Pons (tissue), 1 donor: ENCODE results near the gene USP6NL.

Experiments used
- DNase-seq: peaks from one replicate; pipeline ENCODE4 v3.0.0-alpha.2; 2016; ENCODE audit warnings: low spot score

Gene USP6NL

DNA sequence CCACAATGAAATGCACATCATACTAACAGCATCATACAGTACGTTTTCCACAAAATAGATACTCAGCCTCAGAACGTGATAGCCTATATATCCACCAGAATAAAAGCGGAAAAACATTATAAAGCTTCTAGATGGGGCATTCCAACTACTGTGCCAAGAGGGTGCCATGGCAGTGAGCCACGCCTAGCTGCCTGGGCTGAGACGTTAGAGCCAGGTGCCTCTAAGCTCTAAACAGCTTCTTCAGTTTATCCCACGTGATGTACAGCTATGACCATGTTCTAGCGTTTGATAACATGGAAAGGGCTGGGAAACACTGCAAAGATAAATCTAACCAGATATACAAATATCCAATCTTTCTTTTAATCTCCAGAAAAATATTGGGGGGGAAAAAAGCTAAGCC, 17.8 kb downstream of the USP6NL start:
- DNase-seq = no peak

- DNase-seq = no peak
These were observed 21.7 kb downstream of the USP6NL start for GRCh38 chr10:11589738-11590137.

DNA sequence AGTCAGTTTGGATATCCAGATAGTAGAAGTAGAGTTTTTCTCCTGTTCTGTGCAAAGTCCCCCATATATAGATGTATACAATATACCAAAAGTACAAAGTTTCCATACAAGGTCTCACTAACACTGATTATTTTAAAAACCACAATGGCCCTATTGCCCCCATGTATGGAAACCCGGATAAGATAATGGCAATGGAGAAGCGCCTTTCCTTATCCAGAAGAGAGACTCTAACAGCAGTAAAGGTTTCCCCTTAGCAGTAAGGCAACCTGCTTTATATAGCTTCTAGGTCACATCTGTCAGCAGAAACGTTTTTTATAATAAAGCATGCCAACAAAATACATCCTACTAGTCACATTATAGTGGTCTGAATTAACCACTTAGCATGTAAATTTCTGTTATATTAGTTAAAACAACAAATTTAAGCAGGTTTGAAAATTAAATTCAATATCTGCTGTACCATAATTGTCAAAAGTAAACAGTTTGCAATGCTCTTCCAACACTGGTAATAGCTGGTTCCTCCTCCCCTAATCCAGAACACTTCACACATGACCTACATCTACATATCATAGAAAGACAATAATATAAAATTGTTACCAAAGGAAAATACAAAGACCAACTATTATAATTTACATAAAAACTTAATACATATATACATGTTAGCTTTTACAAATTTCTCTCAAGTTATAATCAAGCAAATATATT, 22.4 kb downstream of the USP6NL start:
- DNase-seq = no peak

DNA sequence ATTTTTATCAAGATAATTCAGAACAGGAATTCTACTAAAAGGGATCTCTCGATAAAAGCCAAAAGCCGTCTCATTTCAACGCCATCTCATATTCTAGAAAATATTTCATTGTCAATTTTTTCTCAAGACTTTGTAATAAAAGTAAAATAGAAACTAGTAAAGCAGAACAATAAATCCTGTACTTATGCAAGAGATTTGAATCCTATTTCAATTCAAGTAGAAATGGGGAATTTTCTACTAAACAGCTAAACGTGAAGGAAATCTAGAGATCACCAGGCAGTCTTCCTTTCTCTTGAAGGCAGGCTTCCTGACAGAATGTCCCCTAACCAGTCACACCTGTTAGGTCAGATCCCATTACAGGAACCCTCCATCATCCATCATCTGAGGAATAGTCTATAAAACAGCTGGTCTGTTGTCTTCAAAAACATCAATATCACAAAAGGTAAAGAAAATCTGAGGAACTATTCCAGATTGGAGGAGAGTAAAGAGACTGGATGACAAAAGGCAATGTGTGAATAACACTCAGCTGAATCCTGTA, 23.7 kb downstream of the USP6NL start:
- DNase-seq = no peak

DNA sequence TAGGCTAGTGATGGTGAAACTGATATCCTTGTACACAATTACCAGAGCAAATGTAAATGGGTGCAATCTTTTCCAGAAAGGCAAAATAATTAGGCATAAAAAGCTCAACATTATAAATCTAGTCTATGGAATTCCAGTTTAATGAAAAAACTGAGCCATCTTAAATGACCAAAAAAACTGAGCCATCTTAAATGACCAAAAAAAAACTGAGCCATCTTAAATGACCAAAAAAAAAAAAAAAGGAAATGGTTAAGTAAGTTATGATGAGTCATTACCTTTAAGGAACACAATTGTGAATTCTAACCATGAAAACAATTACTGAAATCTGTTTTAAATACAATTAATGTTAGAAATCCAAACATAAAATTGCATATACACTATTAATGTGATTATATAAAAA, 25.3 kb downstream of the USP6NL start:
- DNase-seq = no peak

- DNase-seq = no peak
These were observed 30.2 kb downstream of the USP6NL start for GRCh38 chr10:11581213-11581612.

DNA sequence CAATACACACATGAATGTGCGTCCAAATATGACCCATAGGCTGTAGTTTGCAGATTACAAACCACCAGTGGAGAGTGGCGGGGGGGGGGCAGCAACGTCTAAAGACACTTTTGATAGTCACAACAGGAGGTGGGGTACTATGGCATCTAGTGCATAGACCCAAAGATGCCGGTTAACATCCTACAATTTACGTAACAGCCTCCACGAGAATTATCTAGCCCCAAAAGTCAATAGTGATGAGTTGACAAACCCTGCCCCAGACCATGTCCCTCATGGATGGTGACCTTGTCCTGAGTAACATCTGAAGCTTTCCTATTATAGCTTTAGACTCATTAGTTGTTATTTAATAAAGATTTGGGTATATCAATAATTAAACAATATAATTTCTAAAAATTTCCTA, 31.6 kb downstream of the USP6NL start:
- no peak for DNase-seq

DNA sequence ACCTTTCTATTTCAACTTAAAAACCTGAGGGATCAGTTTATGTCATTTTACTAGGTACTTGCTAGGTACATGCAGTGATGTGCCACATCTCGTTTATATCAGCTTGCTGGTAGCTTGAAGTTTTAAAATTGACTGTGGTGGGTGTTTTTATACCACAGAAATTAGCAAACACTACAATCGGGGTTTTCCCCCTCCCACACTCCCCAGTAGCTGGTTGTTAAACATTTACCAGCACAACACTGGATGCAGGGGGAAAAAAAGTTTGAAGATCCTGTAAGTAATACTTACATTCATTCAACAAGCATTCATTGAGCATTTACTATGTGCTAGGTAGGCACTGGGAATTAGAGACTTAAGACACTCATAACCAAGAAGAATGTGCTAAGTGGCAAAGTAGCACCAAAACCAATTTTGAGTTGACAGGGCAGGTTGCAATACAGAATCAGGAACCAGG, 32.6 kb downstream of the USP6NL start:
- no peak for DNase-seq

DNA sequence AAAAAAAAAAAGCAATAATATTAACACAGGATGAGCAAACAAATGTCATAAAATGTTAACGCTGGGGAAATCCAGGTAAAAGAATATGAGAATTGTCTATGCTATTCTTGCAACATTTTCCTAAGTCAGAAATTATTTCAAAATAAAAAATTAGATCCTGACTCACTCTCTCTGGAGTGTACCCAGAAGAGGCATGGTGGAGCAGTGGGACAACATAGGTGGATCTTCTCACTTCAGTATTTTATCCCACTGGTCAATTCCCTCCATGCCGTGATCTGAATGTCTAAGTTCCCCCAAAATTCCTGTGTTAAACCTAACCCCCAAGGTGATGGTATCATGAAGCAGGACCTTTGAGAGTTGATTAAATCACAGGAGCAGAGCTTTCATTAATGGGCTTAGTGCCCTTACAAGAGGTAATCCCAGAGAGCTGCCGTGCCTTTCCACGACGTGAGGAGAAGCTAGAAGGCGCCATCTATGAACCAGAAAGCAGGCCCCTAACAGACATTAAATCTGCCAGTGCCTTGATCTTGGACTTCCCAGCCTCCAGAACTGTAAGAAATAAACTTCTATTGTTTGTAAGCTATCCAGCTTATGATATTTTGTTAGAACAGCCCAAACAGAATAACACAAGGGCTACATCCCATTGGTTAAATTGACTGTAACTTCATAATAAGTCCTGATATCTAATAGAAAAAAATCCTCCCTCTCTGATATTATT, 35.2 kb downstream of the USP6NL start:
- no peak for DNase-seq

DNA sequence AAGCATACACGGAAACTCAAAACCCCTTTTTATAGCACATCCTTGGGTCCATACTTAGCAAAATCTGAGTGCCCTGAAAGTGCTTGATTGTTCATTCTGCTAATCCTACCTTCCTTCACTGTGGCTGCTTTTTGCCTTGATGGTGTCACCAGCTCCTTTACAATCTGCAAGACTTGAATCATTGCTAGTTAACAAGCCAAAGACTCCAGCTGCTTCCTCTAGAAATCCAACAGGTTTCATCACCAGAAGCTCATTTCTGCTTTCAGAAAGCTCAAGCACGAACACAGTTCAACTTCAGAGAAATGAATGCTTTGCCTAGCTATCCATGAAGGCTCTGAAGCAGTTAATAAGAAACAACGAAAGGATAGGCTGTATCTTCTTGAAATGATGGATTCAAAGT, 38.0 kb downstream of the USP6NL start:
- DNase-seq = peak; percentile 57

DNA sequence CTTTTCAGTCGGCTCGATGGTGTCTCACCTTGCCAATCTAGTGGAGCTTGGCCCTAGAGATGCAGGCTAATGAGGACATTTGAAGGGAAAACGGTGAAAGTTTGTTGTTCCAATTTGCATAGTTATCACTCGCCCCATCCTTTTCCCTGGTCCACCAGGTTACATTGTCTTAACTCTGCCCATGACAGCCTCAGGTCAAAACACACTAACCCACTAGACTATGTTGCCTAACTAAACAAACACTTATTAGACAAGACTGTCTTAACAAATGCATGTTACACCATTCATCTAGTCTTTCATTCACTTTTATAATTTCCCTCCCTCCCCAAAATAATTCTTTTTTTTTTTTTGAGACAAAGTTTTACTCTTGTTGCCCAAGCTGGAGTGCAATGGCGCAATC, 40.7 kb downstream of the USP6NL start:
- DNase-seq = no peak

- no peak for DNase-seq
These were observed 42.0 kb downstream of the USP6NL start for GRCh38 chr10:11569471-11569870.

GRCh38 chr10:11568578-11568977, 42.9 kb downstream of the USP6NL start:
- DNase-seq = no peak

GRCh38 chr10:11564741-11565140, 46.7 kb downstream of the USP6NL start:
- DNase-seq = no peak

- DNase-seq = no peak
These were observed 47.5 kb downstream of the USP6NL start for GRCh38 chr10:11563936-11564335.

GRCh38 chr10:11562888-11563287, 48.6 kb downstream of the USP6NL start:
- no peak for DNase-seq

GRCh38 chr10:11560076-11560709, 51.3 kb downstream of the USP6NL start:
- no peak for DNase-seq

GRCh38 chr10:11557967-11558366, 53.5 kb downstream of the USP6NL start:
- DNase-seq = no peak

- no peak for DNase-seq
These were observed 53.9 kb downstream of the USP6NL start for GRCh38 chr10:11557513-11557912.

- no peak for DNase-seq
These were observed 55.9 kb downstream of the USP6NL start for GRCh38 chr10:11555556-11555955.

- no peak for DNase-seq
These were observed 57.6 kb downstream of the USP6NL start for GRCh38 chr10:11553773-11554381.

DNA sequence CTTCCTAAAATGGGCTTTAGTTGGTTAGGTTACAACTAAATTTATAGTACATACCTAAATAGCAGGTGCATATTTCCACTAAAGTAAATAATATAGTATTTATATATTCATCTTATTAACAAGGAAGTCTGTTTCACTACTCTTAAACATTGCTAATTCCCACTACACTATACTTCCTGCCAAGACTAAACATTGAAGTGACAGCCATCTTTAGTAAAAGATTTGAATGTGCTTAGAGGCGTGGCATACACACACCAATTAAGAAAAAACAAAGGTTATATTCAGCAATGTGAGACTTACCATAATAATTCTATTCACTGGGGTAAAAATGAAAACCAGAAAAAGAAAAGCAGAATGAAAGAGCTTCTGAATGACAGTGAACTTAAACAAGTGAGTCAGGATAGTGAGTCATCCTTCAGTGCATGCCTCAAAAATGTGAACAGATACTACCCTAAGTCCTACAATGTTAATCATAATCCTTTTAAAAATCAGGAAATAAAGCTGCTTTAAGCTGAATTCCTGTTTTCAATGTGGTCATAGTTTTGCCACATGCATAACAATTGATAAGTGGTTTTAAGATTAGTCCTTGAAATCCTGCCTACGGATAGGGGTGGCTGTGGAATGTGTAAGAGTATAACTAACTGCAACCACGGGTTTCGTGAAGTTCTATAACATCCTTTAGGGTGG, 59.4 kb downstream of the USP6NL start:
- DNase-seq = no peak
